PC-9 (cell line): ENCODE measurements around the gene HPGD. TPM values are rescaled to one million over a fixed set of nuclear protein-coding genes. Genes with fewer than 3 reads are reported as not detected.

ENCODE experiments used
- BruUV-seq: library from RNA; stranded (reverse); fragments of 400-500 nt; replicated peaks from 2 replicates; lab custom pipeline; 2021; lab: Mats Ljungman, UMichigan
- CTCF ChIA-PET: fragments of 300-600 bp; sonication (Branson Sonifier 250); formaldehyde crosslinking; loops from one replicate; lab custom pipeline; 2022; ENCODE audit warnings: antibody characterized with exemption; lab: Charles Lee
- POLR2A ChIA-PET: fragments of 300-600 bp; sonication (Branson Sonifier 250); formaldehyde crosslinking; loops from one replicate; lab custom pipeline; 2022; ENCODE audit warnings: antibody characterized with exemption; ENCODE audit not compliant: unreplicated experiment; lab: Charles Lee
- DNase-seq, 2 experiments: peaks; one replicate each; pipeline versions ENCODE4 v3.0.0 to v3.0.0-alpha.2; 2015 to 2022; ENCODE audit warnings: mixed read lengths in 1 of 2
- H2AFZ ChIP-seq: fragments of 200-600 bp; sonication (generic); 2 replicates; pipeline ENCODE4 v1.8.1; 2017; ENCODE audit warnings: antibody characterized with exemption
- H3F3A ChIP-seq: fragments of 200-600 bp; sonication (generic); 2 replicates; pipeline ENCODE4 v1.8.1; 2017; ENCODE audit warnings: antibody characterized with exemption, mild to moderate bottlenecking, low read depth; ENCODE audit not compliant: insufficient read depth
- H3K27ac ChIP-seq: fragments of 200-600 bp; sonication (generic); 2 replicates; pipeline ENCODE4 v1.6.1; 2016; ENCODE audit warnings: mixed run types
- H3K27me3 ChIP-seq: fragments of 200-600 bp; sonication (generic); 2 replicates; pipeline ENCODE4 v1.6.1; 2016; ENCODE audit warnings: low read depth, mixed run types; ENCODE audit not compliant: insufficient read depth
- H3K36me3 ChIP-seq: fragments of 200-600 bp; sonication (generic); 2 replicates; pipeline ENCODE4 v1.6.1; 2016; ENCODE audit warnings: low read depth, mixed run types
- H3K4me1 ChIP-seq: fragments of 200-600 bp; sonication (generic); replicated peaks from 2 replicates; pipeline ENCODE4 v1.6.1; 2016; ENCODE audit warnings: mixed run types; ENCODE audit not compliant: insufficient read depth
- H3K4me2 ChIP-seq: fragments of 200-600 bp; sonication (generic); 2 replicates; pipeline ENCODE4 v1.6.1; 2017; ENCODE audit warnings: mixed run types
- H3K4me3 ChIP-seq: fragments of 200-600 bp; sonication (generic); 2 replicates; pipeline ENCODE4 v1.6.1; 2016; ENCODE audit warnings: mixed run types
- H3K79me2 ChIP-seq: fragments of 200-600 bp; sonication (generic); 2 replicates; pipeline ENCODE4 v1.6.1; 2017; ENCODE audit warnings: low read depth, mixed run types
- H3K9me2 ChIP-seq: fragments of 200-600 bp; sonication (generic); 2 replicates; pipeline ENCODE4 v1.8.1; 2017; ENCODE audit warnings: mild to moderate bottlenecking; ENCODE audit not compliant: insufficient read depth
- H3K9me3 ChIP-seq: fragments of 200-600 bp; sonication (generic); 2 replicates; pipeline ENCODE4 v1.8.1; 2016; ENCODE audit warnings: low read depth; ENCODE audit not compliant: insufficient read depth
- H4K20me1 ChIP-seq: fragments of 200-600 bp; sonication (generic); 2 replicates; pipeline ENCODE4 v1.8.1; 2017; ENCODE audit not compliant: insufficient read depth
- EZH2 ChIP-seq: fragments of 200-600 bp; sonication (generic); IDR thresholded peaks from 2 replicates; pipeline ENCODE4 v1.8.0; 2017; ENCODE audit warnings: antibody characterized with exemption, low read depth
- intact Hi-C: fragments of 100-400 bp; cut with micrococcal nuclease; formaldehyde crosslinking; loops from one replicate; pipeline ENCODE4 v1.10.0; 2022; ENCODE audit not compliant: unreplicated experiment
- total RNA-seq: library from RNA; stranded (reverse); gene quantifications from 2 replicates; pipeline ENCODE4 v1.2.3, GENCODE V29; 2021
- TF ChIP-seq, protein P1 (sequence below): fragments of 200-600 bp; sonication (generic); conservative IDR thresholded peaks from 2 replicates; pipeline ENCODE4 v1.6.1; 2017; ENCODE audit warnings: mixed run types, antibody characterized with exemption, mild to moderate bottlenecking, moderate library complexity

HPGD gene
- total RNA-seq, 1 experiment from 2014 or later = 0.96 TPM

DNA sequence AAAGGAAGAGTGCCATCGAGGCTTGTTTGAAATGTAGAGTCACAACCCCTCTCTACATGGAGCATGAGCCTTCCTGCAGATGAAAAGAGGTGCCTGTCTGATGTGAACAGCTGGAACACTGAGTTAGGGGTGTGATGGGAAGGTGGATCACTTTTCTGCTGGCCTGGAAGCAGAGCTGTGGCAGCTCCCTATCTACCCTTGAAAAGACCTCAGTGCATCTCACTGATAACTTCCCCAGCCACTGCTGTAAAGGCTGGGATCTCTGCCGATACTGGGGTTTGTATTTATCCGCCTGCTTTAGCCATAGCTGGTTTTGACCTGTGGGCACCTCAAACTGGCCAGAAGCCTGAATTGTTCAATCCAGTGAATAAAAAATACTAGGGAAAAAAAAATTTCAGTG, 46.8 kb downstream of the HPGD start:
- BruUV-seq = no TSS peak
- Histone ChIP-seq H3K4me3 (no peak overlapping the region), H4K20me1 (no peaks in the 10 kb centered on the region), H3K36me3 (no peaks in the 10 kb centered on the region), H3K9me3 (no peaks in the 10 kb centered on the region), H3K27ac (no peak overlapping the region), H3K4me1 (no peaks in the 10 kb centered on the region), H2AFZ (no peak overlapping the region), H3K9me2 (no peaks in the 10 kb centered on the region), H3F3A (no peaks in the 10 kb centered on the region), H3K4me2 (no peak overlapping the region), H3K79me2 (no peaks in the 10 kb centered on the region), H3K27me3 (no peaks in the 10 kb centered on the region)
- POLR2A ChIA-PET = no interaction called here
- intact Hi-C loops = no loop called here
- CTCF ChIA-PET = no interaction called here
- TF ChIP-seq, protein P1, sequence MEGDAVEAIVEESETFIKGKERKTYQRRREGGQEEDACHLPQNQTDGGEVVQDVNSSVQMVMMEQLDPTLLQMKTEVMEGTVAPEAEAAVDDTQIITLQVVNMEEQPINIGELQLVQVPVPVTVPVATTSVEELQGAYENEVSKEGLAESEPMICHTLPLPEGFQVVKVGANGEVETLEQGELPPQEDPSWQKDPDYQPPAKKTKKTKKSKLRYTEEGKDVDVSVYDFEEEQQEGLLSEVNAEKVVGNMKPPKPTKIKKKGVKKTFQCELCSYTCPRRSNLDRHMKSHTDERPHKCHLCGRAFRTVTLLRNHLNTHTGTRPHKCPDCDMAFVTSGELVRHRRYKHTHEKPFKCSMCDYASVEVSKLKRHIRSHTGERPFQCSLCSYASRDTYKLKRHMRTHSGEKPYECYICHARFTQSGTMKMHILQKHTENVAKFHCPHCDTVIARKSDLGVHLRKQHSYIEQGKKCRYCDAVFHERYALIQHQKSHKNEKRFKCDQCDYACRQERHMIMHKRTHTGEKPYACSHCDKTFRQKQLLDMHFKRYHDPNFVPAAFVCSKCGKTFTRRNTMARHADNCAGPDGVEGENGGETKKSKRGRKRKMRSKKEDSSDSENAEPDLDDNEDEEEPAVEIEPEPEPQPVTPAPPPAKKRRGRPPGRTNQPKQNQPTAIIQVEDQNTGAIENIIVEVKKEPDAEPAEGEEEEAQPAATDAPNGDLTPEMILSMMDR = no peak
- TF ChIP-seq EZH2 = no peak
- DNase-seq = no peak

DNA sequence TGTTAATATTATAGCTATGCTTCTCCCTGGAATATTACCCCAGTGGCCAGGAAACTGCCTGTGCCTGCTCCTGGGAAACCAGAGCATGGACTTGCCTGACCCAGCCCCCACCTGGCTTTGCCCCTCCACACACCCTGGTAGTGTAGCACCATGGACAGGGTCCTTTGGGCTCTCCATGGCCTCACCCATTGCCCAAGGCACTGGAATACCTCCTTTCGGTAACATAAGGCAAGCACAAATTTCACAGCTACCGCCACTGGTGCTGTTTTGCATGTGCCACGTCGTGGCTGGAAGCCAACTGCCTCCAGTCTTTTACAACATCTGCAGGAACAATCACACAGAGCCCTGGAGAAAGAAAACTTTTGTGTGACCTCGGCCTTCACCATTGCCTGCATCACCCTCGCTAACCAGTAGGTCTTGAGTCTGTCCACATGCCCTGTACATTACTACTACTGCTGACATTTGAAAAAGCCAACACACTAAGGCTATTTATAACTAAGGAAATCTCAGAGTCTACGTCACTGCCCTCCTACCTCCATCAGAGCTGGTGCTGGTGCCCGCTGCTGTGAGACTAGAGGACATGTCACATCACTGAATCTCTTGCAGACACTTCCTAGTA, 47.7 kb downstream of the HPGD start:
- H3K4me2 ChIP-seq = no peak overlapping the region
- no peaks in the 10 kb centered on the region for H3K79me2 ChIP-seq
- no peak overlapping the region for H3K27ac ChIP-seq
- ChIA-PET POLR2A (no interaction called here), CTCF (no interaction called here)
- H3K36me3 ChIP-seq = no peaks in the 10 kb centered on the region
- BruUV-seq = no TSS peak
- H3K4me1 ChIP-seq = no peaks in the 10 kb centered on the region
- H3F3A ChIP-seq = no peaks in the 10 kb centered on the region
- intact Hi-C loops = no loop called here
- no peaks in the 10 kb centered on the region for H4K20me1 ChIP-seq
- no peaks in the 10 kb centered on the region for H3K9me2 ChIP-seq
- no peak for TF ChIP-seq EZH2
- TF ChIP-seq, protein P1 = no peak
- no peak overlapping the region for H3K4me3 ChIP-seq
- no peaks in the 10 kb centered on the region for H3K9me3 ChIP-seq
- H3K27me3 ChIP-seq = no peaks in the 10 kb centered on the region
- no peak for DNase-seq
- no peak overlapping the region for H2AFZ ChIP-seq

DNA sequence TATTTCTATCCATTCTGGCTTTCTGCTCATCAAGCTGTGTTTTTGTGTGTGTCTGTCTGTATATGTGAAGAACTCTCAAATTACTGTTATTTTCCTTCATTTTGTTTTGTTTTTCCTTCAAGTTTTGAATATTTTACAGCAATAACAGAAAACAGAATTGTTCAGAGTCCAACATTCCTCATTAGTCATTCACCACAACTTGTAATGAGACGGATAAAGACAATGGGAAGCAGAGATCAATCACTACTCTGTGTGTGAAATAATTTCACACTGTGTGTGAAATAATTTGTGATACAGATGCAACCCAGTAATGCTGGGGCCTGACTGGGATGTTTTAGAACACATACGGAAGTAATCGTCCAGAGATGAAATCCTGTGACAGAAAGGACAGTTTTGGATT, 55.2 kb downstream of the HPGD start:
- Histone ChIP-seq H3K4me3 (no peak overlapping the region), H3K27me3 (no peaks in the 10 kb centered on the region), H3K79me2 (no peaks in the 10 kb centered on the region), H3K9me3 (no peaks in the 10 kb centered on the region), H2AFZ (no peak overlapping the region), H3K9me2 (no peaks in the 10 kb centered on the region), H3K36me3 (no peaks in the 10 kb centered on the region), H3K4me1 (no peaks in the 10 kb centered on the region), H3K27ac (no peak overlapping the region), H4K20me1 (no peaks in the 10 kb centered on the region), H3F3A (no peaks in the 10 kb centered on the region), H3K4me2 (no peak overlapping the region)
- ChIA-PET CTCF (no interaction called here), POLR2A (no interaction called here)
- no TSS peak for BruUV-seq
- DNase-seq = no peak
- intact Hi-C loops = no loop called here
- TF ChIP-seq, protein P1 = no peak
- TF ChIP-seq EZH2 = no peak
